ENCODE measurements around the gene STT3B. TPM values are rescaled to one million over a fixed set of nuclear protein-coding genes. Genes with fewer than 3 reads are reported as not detected.

STT3B gene
- total and polyA plus RNA-seq, 2 of the 13 experiments (the other 11 are each of a cell fraction or from before 2014, with no cell fraction given): 85.0 to 205 TPM

DNA sequence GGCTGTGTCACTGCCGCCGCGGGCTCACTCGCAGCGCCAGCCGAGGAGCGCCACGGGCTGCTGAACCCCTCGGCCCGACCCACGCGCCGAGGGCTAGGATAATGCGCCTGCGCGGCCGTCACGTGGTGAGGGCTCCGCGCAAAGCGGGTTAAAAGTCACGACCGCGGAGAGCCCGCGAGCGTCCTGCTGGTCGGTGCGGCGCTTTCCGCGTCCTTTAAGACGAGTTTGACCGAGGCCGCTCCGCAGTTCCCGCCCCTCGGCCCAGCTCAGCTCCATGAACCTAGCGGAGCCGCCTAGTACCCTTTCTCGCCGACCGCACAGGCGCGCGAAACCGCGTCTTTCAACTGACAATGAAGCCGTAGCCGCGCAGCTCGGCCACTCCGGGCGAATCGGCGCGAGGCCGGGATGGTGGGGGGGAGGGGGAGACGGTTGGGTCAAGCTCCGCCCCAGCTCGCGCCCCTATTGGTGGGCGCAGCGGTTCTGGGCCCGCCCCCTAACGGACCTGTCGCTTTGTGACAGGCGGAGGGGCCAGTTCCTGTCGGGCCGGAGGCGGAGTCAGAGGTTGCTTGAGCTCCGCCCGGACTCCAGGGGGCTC, 636 bp upstream of the STT3B start (continued):
- TF ChIP-seq, protein P1, sequence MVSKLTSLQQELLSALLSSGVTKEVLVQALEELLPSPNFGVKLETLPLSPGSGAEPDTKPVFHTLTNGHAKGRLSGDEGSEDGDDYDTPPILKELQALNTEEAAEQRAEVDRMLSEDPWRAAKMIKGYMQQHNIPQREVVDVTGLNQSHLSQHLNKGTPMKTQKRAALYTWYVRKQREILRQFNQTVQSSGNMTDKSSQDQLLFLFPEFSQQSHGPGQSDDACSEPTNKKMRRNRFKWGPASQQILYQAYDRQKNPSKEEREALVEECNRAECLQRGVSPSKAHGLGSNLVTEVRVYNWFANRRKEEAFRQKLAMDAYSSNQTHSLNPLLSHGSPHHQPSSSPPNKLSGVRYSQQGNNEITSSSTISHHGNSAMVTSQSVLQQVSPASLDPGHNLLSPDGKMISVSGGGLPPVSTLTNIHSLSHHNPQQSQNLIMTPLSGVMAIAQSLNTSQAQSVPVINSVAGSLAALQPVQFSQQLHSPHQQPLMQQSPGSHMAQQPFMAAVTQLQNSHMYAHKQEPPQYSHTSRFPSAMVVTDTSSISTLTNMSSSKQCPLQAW (CRISPR knock-in tag; IDR thresholded peaks at IDR 0.05): peak; percentile 92
- TF ChIP-seq SALL2 (CRISPR knock-in tag; IDR thresholded peaks at IDR 0.05) (peak; percentile 79), FOXK2 (IDR thresholded peaks at IDR 0.05) (no peak), HOXA5 (CRISPR knock-in tag; IDR thresholded peaks at IDR 0.05) (peak; percentile 69; the same call in 1 of the 2 replicates), GZF1 (CRISPR knock-in tag; IDR thresholded peaks at IDR 0.05) (no peak; the same call in 1 of the 2 replicates), RFXAP (CRISPR knock-in tag; IDR thresholded peaks at IDR 0.05; ENCODE audit: borderline replicate concordance) (peak; percentile 49; the same call in 1 of the 2 replicates), POLR2AphosphoS2 (IDR thresholded peaks at IDR 0.05; ENCODE audit: low read depth, low read length) (no peak), SAP130 (CRISPR knock-in tag; IDR thresholded peaks at IDR 0.05; ENCODE audit: low read depth) (peak; percentile 63), KDM3A (CRISPR knock-in tag; IDR thresholded peaks at IDR 0.05; ENCODE audit: low read depth) (peak; percentile 81; the same call in 1 of the 2 replicates), FOSL2 (CRISPR knock-in tag; IDR thresholded peaks at IDR 0.05) (0 out of 2 replicates have a peak, but pooled peaks have one; percentile 9), GATAD2A (CRISPR knock-in tag; IDR thresholded peaks at IDR 0.05) (peak; percentile 65), NFYC (CRISPR knock-in tag; IDR thresholded peaks at IDR 0.05) (peak; percentile 92), SMARCC2 (IDR thresholded peaks at IDR 0.05) (no peak), PRPF4 (IDR thresholded peaks at IDR 0.05; ENCODE audit: low read depth, low read length, poor library complexity, severe bottlenecking) (no peak)
- TF ChIP-seq, protein P2, sequence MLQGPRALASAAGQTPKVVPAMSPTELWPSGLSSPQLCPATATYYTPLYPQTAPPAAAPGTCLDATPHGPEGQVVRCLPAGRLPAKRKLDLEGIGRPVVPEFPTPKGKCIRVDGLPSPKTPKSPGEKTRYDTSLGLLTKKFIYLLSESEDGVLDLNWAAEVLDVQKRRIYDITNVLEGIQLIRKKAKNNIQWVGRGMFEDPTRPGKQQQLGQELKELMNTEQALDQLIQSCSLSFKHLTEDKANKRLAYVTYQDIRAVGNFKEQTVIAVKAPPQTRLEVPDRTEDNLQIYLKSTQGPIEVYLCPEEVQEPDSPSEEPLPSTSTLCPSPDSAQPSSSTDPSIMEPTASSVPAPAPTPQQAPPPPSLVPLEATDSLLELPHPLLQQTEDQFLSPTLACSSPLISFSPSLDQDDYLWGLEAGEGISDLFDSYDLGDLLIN (CRISPR knock-in tag; IDR thresholded peaks at IDR 0.05; ENCODE audit: borderline replicate concordance): no peak; the same call in 1 of the 2 replicates
- TF ChIP-seq, protein P3, sequence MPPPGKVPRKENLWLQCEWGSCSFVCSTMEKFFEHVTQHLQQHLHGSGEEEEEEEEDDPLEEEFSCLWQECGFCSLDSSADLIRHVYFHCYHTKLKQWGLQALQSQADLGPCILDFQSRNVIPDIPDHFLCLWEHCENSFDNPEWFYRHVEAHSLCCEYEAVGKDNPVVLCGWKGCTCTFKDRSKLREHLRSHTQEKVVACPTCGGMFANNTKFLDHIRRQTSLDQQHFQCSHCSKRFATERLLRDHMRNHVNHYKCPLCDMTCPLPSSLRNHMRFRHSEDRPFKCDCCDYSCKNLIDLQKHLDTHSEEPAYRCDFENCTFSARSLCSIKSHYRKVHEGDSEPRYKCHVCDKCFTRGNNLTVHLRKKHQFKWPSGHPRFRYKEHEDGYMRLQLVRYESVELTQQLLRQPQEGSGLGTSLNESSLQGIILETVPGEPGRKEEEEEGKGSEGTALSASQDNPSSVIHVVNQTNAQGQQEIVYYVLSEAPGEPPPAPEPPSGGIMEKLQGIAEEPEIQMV (CRISPR knock-in tag; IDR thresholded peaks at IDR 0.05; ENCODE audit: low read depth): no peak
- TF ChIP-seq, protein P4, sequence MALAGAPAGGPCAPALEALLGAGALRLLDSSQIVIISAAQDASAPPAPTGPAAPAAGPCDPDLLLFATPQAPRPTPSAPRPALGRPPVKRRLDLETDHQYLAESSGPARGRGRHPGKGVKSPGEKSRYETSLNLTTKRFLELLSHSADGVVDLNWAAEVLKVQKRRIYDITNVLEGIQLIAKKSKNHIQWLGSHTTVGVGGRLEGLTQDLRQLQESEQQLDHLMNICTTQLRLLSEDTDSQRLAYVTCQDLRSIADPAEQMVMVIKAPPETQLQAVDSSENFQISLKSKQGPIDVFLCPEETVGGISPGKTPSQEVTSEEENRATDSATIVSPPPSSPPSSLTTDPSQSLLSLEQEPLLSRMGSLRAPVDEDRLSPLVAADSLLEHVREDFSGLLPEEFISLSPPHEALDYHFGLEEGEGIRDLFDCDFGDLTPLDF (CRISPR knock-in tag; IDR thresholded peaks at IDR 0.05): peak; percentile 86
- TF ChIP-seq, protein P5, sequence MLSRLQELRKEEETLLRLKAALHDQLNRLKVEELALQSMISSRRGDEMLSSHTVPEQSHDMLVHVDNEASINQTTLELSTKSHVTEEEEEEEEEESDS (CRISPR knock-in tag; IDR thresholded peaks at IDR 0.05; ENCODE audit: borderline replicate concordance): peak; percentile 92
- TF ChIP-seq, protein P6, sequence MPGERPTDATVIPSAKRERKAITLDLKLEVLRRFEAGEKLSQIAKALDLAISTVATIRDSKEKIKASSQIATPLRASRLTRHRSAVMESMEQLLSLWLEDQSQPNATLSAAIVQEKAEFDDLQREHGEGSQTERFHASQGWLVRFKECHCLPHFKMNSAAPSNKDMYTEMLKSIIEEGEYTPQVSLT (CRISPR knock-in tag; IDR thresholded peaks at IDR 0.05; ENCODE audit: borderline replicate concordance, low read depth): no peak
- TF ChIP-seq, protein P7, sequence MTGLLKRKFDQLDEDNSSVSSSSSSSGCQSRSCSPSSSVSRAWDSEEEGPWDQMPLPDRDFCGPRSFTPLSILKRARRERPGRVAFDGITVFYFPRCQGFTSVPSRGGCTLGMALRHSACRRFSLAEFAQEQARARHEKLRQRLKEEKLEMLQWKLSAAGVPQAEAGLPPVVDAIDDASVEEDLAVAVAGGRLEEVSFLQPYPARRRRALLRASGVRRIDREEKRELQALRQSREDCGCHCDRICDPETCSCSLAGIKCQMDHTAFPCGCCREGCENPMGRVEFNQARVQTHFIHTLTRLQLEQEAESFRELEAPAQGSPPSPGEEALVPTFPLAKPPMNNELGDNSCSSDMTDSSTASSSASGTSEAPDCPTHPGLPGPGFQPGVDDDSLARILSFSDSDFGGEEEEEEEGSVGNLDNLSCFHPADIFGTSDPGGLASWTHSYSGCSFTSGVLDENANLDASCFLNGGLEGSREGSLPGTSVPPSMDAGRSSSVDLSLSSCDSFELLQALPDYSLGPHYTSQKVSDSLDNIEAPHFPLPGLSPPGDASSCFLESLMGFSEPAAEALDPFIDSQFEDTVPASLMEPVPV (CRISPR knock-in tag; IDR thresholded peaks at IDR 0.05): peak; percentile 96; the same call in 1 of the 2 replicates
- TF ChIP-seq, protein P8, sequence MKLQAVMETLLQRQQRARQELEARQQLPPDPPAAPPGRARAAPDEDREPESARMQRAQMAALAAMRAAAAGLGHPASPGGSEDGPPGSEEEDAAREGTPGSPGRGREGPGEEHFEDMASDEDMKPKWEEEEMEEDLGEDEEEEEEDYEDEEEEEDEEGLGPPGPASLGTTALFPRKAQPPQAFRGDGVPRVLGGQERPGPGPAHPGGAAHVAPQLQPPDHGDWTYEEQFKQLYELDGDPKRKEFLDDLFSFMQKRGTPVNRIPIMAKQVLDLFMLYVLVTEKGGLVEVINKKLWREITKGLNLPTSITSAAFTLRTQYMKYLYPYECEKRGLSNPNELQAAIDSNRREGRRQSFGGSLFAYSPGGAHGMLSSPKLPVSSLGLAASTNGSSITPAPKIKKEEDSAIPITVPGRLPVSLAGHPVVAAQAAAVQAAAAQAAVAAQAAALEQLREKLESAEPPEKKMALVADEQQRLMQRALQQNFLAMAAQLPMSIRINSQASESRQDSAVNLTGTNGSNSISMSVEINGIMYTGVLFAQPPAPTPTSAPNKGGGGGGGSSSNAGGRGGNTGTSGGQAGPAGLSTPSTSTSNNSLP (IDR thresholded peaks at IDR 0.05; ENCODE audit: low read depth, low read length): no peak
